Kasumi-1 (cell line): ENCODE data around the gene MKRN2.

Experiments used
- DNase-seq, 2 experiments: peaks; one replicate each; lab custom pipeline; 2025; lab: John Stamatoyannopoulos, UW

Gene MKRN2

GRCh38 chr3:12553921-12554391 lies 2.9 kb upstream of the MKRN2 start:
- peak; percentile 34 to 57 for DNase-seq

DNA sequence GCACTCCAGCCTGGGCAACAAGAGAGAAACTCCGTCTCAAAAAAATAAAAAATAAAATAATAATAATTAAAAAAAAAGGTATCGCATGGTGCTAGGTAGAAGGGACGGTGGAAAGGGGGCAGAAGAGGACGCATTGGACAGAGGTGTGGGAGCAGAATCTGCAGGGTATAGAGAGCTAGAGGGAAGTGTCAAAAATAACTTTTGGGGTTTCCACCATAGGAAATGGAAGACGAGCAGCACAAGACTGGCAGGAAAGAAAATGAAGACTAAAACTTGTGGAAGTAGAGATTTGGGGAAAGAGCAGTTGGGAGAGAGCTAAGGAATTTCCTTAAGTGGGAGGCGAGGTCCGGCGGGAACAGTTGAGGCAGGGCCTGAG lies 585 bp upstream of the MKRN2 start:
- DNase-seq, result peak; percentile 51 to 63

DNA sequence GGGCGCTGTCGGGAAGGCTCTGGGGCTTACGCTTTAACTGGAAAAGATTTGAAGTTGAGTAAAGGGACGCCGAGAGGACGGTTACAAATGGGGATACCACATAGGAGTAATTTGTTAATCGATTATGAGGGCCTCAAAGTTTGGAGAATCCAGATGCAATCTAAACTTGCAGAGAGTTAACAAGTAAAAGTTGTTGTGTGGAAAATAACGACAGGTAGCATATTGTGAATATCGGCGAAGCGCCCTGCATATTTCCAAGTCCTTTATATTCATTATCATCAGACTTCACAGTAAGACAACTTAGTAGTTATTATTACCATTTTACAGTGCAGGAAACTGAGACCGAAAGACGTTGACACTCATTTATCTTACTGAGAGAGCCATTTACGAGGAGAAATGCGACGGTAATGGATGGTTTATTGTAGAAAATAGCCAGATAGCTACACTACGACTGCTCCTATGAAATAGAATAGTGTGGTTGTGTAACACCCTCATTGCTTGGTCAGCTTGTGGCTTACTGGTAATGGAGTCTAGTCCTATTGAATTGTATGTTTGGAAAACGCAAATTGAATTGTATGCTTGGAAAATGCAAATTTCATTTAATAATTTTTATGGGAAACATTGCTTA lies 700 bp downstream of the MKRN2 start:
- no peak for DNase-seq

DNA sequence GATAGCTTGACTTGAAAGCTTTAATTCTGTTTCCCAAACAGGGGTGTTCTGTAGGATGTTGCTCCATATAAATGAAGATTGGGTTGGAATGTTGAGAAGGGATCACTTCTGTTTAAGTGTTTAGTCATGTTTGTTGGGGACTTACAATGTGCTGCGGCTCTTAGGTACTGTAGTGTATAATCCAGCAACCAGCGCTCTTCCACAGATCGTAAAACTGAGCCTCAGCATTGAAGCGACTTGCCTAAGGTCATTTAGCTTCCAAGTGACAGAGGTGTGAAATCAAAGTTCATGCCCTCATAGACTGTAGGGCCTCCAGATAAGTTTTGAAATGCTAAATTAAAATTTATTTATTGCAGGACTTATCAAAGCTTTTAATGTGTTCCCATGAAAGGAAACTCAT lies 1.8 kb downstream of the MKRN2 start:
- DNase-seq, result no peak

- no peak for DNase-seq
These were observed 2.6 kb downstream of the MKRN2 start for GRCh38 chr3:12559520-12559919.

DNA sequence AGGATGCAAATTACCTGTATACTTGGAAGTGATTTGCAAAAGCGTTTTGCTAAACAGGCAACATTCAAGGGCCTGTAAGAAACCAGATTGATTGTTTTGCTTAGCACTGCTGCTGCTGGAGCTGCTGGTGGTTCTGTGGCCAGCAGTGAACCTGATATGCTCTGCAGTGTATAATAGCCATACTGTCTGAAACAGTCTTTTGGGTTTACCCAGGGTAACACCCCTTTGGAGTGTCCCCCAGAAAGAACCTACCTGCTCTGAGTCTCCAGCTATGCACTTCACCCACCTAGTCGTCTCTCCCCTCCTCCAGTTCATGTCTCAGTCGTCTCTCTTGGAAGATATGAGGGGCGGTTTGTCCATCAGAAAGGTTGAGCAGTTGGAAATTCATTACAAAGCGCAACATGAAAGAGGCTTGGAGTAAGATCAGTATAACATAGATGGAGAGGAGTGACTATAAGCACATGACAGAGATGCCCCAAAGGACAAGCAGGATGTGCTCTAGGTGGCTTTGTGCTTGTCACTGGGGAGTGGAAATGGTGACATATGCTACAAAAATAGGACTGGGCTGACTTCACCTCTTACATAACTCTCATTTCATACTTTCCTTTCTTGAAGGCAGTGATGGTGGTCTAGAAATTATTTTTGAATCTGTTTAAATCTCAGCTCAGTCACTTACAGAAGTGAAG lies 3.8 kb downstream of the MKRN2 start:
- DNase-seq, result no peak

DNA sequence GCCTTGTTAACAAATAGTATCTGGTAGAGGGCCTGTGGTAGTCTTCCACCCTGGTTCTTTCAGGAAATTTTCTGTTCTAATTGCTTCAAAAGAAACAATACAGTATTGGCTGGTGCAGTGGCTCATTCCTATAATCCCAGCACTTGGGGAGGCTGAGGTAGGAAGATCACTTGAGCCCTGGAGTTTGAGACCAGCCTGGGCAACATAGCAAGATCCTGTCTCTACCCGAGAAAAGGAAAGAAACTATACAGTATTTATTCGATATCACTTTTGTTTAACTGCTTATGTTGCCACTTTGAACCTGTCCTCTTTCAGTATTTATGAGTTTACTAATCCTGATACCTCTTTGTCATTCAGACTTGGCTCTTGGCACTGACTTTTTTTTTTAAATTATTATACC lies 4.5 kb downstream of the MKRN2 start:
- no peak for DNase-seq

DNA sequence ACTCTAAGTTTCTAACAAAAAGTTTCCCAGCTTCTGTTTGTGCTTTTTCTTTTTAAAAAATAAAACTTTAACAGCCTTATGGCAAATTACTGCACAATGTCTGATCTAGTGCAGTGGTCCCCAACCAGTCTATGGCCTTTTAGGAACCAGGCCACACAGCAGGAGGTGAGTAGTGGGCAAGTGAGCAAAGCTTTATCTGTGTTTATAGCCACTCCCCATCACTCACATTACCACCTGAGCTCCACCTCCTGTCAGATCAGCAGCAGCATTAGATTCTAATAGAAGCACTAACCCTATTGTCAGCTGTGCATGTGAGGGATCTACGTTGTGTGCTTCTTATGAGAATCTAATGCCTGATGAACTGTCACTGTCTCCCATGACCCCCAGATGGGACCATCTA lies 5.6 kb downstream of the MKRN2 start:
- DNase-seq, result no peak

DNA sequence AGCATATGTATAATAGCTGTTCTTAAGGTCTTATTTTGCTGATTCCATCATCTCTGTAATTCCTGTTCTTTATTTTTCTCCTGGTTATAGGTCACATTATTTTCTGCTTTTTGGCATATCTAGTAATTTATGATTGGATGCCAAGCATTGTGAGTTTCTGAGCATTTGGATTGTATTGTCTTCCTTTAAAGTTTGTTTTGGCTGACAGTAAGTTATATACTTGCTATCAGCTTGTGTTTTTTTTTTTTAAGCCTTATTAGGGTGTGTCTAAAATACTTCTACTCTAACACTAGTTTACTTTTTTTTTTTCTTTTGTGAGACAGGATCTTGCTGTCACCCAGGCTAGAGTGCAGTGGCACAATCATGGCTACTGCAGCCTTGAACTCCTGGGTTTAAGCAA lies 10.1 kb downstream of the MKRN2 start:
- DNase-seq, result no peak

DNA sequence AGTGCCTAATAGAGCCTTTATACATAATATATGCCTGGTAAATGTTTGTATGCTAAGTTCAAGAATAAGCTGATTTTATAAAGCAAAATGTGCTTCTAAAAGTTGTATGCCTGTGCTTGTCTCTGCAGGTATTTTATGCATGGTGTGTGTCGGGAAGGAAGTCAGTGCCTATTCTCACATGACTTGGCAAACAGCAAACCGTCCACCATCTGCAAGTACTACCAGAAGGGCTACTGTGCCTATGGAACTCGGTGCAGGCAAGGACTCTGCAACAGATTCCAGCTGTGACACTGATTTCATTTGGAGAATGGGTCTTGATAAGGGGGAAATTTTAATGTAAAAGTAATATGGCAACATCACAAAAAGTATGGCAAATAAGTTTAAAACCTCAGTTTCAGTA lies 11.9 kb downstream of the MKRN2 start:
- DNase-seq, result no peak

GRCh38 chr3:12569836-12570235 lies 12.9 kb downstream of the MKRN2 start:
- no peak for DNase-seq

- no peak for DNase-seq
These were observed 15.1 kb downstream of the MKRN2 start for GRCh38 chr3:12571986-12572385.

GRCh38 chr3:12574131-12574530 lies 17.2 kb downstream of the MKRN2 start:
- DNase-seq, result no peak

DNA sequence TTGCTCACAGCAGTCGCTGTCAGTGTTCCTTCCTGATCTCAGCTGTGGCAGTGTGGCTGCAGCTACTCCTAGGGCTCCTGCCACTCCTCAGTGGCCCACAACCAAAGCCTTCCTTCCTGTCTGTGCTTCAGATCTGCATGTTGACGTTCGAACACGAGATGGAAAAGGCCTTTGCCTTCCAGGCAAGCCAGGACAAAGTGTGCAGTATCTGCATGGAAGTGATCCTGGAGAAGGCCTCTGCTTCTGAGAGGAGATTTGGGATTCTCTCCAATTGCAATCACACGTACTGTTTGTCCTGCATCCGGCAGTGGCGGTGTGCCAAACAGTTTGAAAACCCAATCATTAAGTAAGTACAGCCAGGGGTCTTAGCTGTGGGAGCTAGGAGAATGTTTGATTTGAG lies 17.8 kb downstream of the MKRN2 start:
- peak in 1 of 2 experiments; percentile 22 for DNase-seq

DNA sequence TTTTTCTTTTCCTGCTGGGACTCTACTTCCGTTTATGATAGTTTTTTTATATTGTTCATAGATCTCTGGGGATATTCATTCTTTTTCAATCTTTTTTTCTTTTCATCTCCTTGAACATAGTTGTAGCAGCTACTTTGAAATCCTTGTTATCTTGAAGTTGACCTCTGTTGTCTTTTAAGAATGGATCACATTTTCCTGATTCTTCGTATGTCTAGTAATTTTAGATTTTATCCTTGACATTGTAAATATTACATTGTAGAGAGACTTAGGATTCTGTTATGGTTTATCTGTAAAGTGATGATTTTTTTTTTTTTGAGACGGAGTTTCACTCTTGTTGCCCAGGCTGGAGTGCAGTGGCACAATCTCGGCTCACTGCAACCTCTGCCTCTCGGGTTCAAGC lies 20.5 kb downstream of the MKRN2 start:
- DNase-seq, result no peak

GRCh38 chr3:12578742-12579141 lies 21.9 kb downstream of the MKRN2 start:
- no peak for DNase-seq

DNA sequence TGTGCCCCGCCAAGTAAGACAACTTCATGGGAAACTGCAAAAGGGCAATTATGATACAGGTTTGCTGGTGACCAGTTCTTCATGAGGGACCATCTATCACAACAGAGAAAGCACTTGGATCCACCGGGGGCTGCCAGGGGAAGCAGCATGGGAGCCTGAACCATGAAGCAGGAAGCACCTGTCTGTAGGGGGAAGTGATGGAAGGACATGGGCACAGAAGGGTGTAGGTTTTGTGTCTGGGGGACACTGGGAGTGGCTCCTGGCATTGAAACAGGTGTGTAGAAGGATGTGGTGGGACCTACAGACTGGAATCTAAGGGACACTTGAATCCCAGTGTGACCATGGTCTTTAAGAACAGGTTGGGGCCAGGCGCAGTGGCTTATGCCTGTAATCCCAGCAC lies 22.6 kb downstream of the MKRN2 start:
- DNase-seq, result peak; percentile 27 to 44

DNA sequence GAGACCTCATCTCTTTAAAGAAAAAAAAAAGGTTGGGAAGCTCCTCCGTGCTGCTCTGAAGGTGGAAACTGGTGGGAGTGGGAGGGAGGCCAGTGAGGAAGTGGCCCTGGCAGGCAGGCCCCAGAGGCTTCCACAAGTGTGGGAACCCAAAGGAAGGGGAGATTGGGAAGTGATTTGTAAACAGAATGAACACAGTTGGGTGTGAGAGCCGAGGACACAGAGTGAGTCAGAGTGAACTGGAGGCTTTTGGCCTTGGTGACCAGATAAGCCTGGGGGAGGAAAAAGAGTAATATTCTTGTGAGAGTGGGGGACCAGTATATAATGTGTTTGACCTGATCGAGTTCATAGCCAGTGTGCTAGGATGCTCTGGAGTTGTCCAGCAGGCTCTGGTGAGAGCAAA lies 23.0 kb downstream of the MKRN2 start:
- DNase-seq, result no peak

DNA sequence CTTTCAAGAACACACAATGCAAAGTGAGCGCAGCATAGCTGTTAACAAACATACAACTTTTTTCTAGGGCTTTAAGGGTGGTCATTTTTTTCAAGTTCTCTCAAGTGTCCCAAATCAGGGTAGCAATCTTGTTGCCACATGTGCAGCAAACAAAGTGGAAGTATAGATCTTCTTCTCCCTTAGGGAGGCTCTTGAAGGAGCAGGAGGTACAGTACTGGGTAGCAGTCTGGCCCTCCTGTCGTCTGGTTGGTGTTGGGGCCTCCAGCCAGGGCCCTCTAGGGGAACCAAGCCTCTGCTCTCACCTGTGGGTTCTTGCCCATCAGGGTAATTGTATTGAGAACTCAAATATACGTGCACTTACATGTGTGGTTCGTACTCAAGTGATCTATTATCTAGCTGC lies 25.8 kb downstream of the MKRN2 start:
- DNase-seq, result no peak

DNA sequence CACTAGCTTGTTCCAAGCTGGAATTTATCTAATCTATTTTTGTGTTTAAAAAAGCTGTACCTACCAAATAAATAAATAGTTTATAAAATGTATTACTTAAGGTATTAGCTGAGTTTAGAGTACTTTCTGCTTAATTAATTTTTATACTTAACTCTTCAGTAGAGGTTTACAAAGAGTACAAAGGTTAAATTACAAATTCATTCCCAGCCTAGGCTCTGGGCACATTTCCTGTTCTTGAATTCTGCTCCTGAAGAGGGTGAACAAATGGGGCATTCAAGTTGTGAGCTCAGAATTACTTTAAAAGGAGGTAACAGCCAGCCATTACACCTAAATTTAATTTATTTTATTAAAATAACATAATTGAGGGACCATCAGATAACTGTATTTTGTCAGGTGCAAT lies 26.4 kb downstream of the MKRN2 start:
- no peak for DNase-seq

GRCh38 chr3:12584083-12584482 lies 27.2 kb downstream of the MKRN2 start:
- no peak for DNase-seq

GRCh38 chr3:12585181-12585580 lies 28.3 kb downstream of the MKRN2 start:
- DNase-seq, result no peak

DNA sequence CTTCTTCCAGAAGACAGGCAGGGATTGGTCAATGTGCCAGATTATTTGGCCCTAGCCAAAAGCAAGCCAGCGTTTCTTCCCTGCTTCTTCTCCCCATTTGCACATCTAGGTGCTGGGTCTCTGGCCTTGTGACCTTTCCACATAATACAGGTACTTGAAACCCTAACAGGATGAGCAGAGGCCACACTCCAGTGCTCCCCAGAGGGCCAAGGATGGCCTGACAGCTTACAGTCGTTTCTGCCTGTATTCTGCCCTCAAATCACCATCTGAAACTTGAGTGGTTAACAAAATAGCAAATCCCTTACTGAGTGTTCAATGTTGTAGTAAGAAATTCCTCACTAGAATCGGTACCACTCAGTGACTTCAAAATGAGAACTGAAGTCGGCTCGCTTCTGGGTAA lies 29.1 kb downstream of the MKRN2 start:
- DNase-seq, result no peak

- no peak for DNase-seq
These were observed 29.5 kb downstream of the MKRN2 start for GRCh38 chr3:12586403-12586802.
